Measurements from ENCODE around the gene ADORA2B.
"Not testable (repeated sequence)": the region's sequence is repeated elsewhere in the genome, so short reads cannot be mapped to it uniquely, and the experiment has no call there.

ADORA2B gene

GRCh38 chr17:15944759-15945526 lies at the start of gene ADORA2B:
TSS of gene ADORA2B (plus strand) at chr17:15945130. CDS start at chr17:15945249, 119 bp downstream.
- DNase-seq: peak; percentile 55 to 66

GRCh38 chr17:15896277-15896676 lies 48.7 kb upstream of the ADORA2B start:
- DNase-seq: no peak

GRCh38 chr17:15896834-15897233 lies 48.1 kb upstream of the ADORA2B start:
- no peak for DNase-seq

- not testable (repeated sequence) for DNase-seq
These were observed 45.3 kb upstream of the ADORA2B start for GRCh38 chr17:15899596-15899995.

GRCh38 chr17:15900871-15901270 lies 44.1 kb upstream of the ADORA2B start:
- DNase-seq: no peak

GRCh38 chr17:15905236-15905635 lies 39.7 kb upstream of the ADORA2B start:
- DNase-seq: not testable (repeated sequence)

GRCh38 chr17:15907290-15907689 lies 37.6 kb upstream of the ADORA2B start:
- no peak for DNase-seq

GRCh38 chr17:15908378-15908777 lies 36.6 kb upstream of the ADORA2B start:
- no peak for DNase-seq

- DNase-seq: no peak
These were observed 35.4 kb upstream of the ADORA2B start for GRCh38 chr17:15909481-15909991.

- DNase-seq: no peak
These were observed 34.1 kb upstream of the ADORA2B start for GRCh38 chr17:15910791-15911190.

- not testable (repeated sequence) for DNase-seq
These were observed 33.2 kb upstream of the ADORA2B start for GRCh38 chr17:15911701-15912100.

- no peak for DNase-seq
These were observed 32.4 kb upstream of the ADORA2B start for GRCh38 chr17:15912416-15912955.

- no peak for DNase-seq
These were observed 31.1 kb upstream of the ADORA2B start for GRCh38 chr17:15913826-15914225.

GRCh38 chr17:15914400-15915170 lies 30.3 kb upstream of the ADORA2B start:
- peak in 1 of 2 experiments; percentile 9 for DNase-seq

- no peak for DNase-seq
These were observed 29.0 kb upstream of the ADORA2B start for GRCh38 chr17:15915961-15916360.

- DNase-seq: no peak
These were observed 27.9 kb upstream of the ADORA2B start for GRCh38 chr17:15917021-15917437.

GRCh38 chr17:15917438-15918027 lies 27.4 kb upstream of the ADORA2B start:
- DNase-seq: no peak

- no peak for DNase-seq
These were observed 26.7 kb upstream of the ADORA2B start for GRCh38 chr17:15918261-15918660.

- DNase-seq: no peak
These were observed 26.2 kb upstream of the ADORA2B start for GRCh38 chr17:15918661-15919259.

- no peak for DNase-seq
These were observed 25.5 kb upstream of the ADORA2B start for GRCh38 chr17:15919466-15919865.

GRCh38 chr17:15920758-15921239 lies 24.1 kb upstream of the ADORA2B start:
- no peak for DNase-seq

GRCh38 chr17:15921640-15922039 lies 23.3 kb upstream of the ADORA2B start:
- no peak for DNase-seq

- no peak for DNase-seq
These were observed 22.3 kb upstream of the ADORA2B start for GRCh38 chr17:15922586-15922985.

Data from activated CD4-positive, alpha-beta T cell treated with anti-CD3 and anti-CD28 coated beads, Interleukin-2, amount 50 U/mL, for 48 hours (primary cell).